GM19324 (cell line): ENCODE measurements around the gene NRG4.
A peak's percentile ranks its signal among the peaks of the same experiment; 100 is the strongest.
"Not testable (repeated sequence)": the region's sequence is repeated elsewhere in the genome, so short reads cannot be mapped to it uniquely, and the experiment has no call there.

ENCODE experiments used
- ATAC-seq: cut with Tn5 transposase; IDR thresholded peaks from one replicate; pipeline ENCODE4 v1.9.1; 2021; ENCODE audit warnings: mild to moderate bottlenecking, moderate library complexity; ENCODE audit not compliant: unreplicated experiment, low FRiP score

NRG4 gene, protein sequence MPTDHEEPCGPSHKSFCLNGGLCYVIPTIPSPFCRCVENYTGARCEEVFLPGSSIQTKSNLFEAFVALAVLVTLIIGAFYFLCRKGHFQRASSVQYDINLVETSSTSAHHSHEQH

DNA sequence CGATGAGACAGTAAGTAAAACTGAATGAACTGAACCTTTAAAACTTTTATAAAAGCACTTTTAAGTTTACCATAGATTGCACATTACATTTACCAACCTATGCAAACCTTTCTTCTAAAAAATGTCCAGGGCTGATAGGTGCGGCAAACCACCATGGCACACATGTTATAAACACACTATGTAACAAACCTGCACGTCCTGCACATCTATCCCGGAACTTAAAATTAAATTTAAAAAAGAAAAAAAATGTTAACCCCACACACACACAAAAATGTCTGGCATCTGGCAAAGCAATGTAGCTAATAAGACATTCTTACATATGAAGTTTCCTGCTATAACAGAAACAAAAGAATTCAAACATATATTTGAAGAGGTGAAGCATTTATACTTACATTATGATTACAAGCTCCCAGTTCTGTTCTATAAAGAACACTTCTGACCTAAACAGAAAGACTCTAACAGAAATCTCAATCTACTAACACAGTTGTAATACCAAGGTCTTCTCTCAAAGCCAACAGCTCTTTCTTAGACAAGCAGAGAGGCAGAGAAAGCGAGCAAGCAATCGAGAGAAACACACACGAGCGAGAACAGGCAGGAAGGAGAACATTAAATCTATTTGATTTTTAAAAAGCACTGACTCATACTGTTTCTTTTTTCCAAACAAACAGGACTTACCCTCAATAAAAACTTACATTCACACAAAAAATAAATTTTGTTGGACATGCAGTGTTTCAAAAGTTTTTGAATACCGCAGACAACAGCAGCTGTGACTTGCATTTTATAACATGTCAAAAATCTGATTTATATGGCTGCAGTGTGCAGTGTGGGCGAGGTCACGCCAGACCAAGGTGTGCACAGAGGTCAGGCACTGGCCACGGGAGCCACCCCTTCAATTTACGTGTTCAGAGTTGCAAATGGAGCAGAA lies at the start of gene NRG4:
Gene NRG4 (minus strand): TSS at position 798 of the 925 bp plus-strand sequence. CDS start 1,194 bp downstream, outside the sequence.
- no peak for ATAC-seq

DNA sequence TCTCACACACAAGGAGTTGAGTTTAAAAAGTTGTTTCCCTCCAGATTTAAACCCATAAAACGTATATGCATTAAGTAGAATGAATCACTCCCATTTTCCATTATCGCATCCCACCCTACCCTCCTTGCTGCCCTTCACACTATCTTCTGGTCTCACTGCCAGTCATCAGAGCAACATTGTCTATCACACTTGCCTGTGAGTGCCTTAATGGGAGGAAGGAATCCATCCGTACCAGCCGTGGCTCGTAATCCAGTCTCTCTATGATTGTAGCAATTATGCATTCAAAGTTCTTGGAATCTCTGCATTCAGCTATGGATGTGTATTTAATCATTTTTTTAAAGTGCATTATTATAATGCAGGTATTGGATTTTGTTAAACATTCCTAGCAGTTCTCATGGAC lies 49.5 kb upstream of the NRG4 start:
- ATAC-seq: no peak

DNA sequence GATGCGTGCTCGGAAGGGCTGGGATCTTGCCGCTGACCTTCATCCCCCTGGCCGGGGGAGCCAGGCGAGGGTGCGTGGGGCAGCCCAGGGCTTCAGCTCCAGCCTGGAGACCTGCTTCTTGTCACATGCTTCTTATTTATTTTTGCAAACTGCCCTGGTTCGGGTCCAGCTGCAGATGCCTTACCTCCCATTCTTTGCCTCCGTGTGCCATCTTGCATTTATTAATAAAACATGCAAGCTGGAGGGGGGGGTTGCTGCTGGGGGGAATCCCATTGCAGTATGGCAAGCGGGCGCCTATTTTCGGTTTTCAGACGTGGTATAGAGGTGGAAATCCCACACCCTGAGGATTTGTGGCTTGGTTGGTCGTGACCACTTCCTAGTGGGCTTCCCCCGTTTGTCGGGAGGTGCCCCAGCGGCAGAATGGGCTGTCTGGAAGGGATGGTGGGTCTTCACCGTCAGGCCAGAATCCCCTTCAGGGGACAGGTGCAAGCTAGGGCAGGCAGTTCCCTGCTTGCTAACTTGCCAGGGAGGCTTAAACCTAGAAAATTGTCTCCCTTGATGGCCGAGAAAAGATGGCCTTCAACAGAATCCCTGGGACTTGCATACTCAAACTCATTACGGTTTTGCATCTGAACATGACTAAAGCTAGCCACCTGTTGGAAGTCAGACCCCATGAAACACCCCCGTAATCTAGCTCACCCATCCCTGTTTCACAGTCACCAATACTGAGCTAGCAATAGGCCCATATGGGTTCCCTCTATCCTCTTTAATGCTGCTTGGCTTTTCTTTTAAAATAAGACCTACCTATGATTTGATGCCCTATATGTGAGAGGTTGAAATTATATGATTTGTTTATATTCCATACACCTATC lies 48.1 kb upstream of the NRG4 start:
- no peak for ATAC-seq

DNA sequence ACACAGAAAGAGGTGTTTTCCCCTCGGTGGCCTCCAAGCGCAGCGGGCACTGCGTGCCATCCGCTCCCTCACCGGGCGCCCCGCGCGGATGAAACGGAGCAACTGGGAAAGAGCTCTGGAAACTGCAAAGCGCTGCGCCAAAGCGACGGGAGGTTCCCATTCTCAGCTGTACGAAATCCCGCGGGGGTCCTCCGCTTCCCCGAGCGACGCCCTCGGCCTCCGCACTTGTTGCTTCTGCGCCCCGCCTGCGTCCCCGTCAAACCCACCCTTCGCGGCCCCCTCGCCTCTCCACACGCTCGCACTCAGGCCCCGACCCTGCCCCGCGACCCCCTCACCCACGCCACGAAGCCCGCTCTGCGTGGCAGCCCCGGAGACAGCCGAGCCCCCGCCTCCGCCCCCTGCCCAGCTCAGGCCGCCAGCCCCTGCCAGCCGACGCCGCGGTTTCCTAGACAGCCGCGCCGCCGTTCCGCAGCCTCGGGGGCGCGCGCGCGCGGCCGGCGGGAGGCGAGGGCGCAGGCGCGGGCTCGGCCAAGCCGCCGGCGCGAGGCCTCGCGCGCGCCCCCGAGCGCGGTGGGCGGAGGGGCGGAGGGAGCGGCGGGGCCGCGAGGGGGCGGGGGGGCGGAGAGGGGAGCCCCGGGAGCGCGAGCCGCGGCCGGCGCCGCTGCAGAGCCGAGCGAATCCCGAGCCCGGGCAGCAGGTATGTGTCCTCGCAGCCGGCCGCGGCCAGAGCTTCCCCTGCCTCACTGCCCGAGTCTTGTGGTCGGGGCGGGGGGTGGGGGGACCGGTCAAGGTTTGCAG lies 47.3 kb upstream of the NRG4 start, which contains the start of gene TMEM266:
Gene TMEM266 (plus strand): TSS at position 666 of the 798 bp plus-strand sequence. CDS start 74,279 bp downstream, outside the sequence.
- no peak for ATAC-seq

GRCh38 chr15:76058714-76059319 lies 46.6 kb upstream of the NRG4 start:
- ATAC-seq: no peak

DNA sequence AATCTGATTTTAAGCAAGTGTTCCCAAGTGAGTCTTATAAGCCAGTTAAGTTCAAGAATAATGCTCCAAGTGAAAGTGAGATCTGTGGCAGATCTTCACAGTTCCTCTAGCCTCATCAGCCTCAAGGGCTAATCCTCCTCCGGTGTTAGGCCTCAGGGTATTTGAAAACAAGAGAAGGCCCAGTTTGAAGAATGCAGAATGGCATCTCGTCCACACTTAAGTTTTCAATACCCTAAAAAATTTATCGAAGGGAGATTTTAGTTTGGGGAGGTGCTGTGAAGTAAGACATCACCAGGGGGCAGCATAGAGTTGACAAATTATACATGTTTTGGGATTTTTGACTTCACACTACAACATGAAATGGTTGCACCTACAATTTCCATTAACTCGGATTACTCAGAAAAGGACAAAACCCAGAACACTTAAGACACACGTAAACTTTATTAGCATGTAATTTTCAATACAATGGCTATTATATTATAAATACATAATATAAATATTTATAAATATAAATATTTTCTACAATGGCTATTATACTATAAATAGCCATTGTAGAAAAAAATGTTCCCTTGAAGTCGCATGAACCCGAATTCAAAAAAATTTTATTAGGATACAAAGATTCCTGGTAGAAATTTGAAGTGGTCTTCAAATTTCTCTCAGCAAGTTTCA lies 45.2 kb upstream of the NRG4 start:
- peak; percentile 35 for ATAC-seq

GRCh38 chr15:76056931-76057330 lies 44.7 kb upstream of the NRG4 start:
- peak; percentile 53 for ATAC-seq

GRCh38 chr15:76054201-76054600 lies 42.0 kb upstream of the NRG4 start:
- not testable (repeated sequence) for ATAC-seq

GRCh38 chr15:76038512-76038911 lies 26.3 kb upstream of the NRG4 start:
- no peak for ATAC-seq

DNA sequence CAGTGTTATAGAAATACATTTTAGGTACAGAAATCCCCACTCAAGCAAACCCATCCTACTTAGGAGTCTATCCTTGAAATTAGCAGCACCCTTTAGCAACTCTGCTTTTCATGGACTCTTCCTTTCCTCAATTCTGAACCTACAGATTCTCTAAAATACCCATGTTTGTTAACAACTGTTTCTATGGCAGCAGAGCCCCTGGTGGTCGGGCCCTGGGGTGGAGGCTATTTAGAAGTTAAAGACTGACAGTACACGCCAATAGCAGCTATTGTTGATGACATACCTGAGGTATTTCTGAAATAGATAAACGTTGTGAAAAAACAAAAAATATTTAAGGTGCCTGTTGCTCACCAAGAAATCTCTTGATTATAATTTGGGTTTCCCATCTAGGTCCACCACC lies 23.4 kb upstream of the NRG4 start:
- no peak for ATAC-seq

- no peak for ATAC-seq
These were observed 21.9 kb upstream of the NRG4 start for GRCh38 chr15:76034111-76034510.

DNA sequence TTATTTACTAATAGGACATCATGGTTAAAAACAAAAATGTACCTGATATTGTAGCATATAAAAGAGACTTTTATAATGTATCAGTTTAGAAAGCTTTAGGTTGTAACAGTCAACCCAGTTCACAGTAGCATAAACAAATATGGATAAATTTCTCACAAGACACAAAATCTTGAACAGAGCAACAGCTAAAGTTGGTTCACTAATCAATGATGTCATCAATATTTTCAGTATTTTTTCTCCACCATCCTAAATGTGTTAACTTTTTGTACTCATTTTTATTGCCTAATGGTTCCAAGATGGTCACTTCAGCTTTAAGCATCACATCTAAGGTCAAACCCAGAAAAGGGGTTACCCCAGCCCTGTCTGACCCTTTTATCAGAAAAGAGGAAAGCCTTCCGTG lies 21.2 kb upstream of the NRG4 start:
- no peak for ATAC-seq

- no peak for ATAC-seq
These were observed 19.8 kb upstream of the NRG4 start for GRCh38 chr15:76032046-76032445.

- no peak for ATAC-seq
These were observed 12.0 kb upstream of the NRG4 start for GRCh38 chr15:76024021-76024768.

DNA sequence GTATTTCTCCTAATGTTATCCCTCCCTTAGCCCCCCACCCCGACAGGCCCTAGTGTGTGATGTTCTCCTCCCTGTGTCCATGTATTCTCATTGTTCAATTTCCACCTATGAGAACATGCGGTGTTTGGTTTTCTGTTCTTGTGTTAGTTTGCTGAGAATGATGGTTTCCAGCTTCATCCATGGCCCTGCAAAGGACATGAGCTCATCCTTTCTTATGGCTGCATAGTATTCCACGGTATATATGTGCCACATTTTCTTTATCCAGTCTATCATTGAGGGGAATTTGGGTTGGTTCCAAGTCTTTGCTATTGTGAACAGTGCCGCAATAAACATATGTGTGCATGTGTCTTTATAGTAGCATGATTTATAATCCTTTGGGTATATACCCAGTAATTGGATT lies 1.2 kb upstream of the NRG4 start:
- not testable (repeated sequence) for ATAC-seq

GRCh38 chr15:76010613-76011012 lies 1.6 kb downstream of the NRG4 start:
- ATAC-seq: no peak

- ATAC-seq: no peak
These were observed 6.0 kb downstream of the NRG4 start for GRCh38 chr15:76006136-76006778.

- ATAC-seq: no peak
These were observed 8.9 kb downstream of the NRG4 start for GRCh38 chr15:76003364-76003763.
